Activated CD8-positive, alpha-beta memory T cell treated with anti-CD3 and anti-CD28 coated beads, Interleukin-2, amount 50 U/mL, for 1 hour (primary cell): ENCODE results near the gene TMEM43.
A peak's percentile ranks its signal among the peaks of the same experiment; 100 is the strongest.

Experiments used
- DNase-seq: peaks from one replicate; pipeline ENCODE4 v3.0.0-alpha.2; 2020; ENCODE audit errors: extremely low read depth

Gene TMEM43

DNA sequence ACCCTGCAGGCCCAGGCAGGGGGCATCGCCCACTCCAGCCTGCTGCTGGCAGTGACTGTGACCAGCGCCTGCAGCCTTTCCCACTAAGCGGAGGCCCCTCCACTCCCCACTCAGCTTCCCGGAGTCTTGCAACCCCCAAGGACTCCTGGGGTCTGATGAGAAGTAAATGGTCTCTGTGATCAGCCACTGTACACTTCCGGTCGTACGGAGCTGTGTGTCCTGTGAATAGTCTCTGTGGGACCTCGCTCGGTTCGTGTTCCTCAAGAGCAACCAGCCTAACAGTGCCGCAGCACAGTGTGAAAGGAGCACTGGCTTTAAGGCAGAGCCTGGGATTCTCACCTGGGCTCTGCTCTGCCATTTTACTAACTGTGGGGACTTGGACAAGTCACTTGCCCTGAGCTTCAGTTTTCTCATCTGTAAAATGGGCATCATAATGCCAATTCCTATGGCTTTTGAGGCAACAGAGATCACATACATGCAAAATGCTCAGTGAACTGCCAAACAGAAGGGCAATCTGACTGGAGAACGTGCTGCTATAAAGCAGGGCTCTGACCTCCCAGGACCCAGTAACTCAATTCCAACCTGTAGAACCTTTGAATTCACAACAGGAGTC, 26.7 kb downstream of the TMEM43 start:
- DNase-seq, result no peak

- DNase-seq, result no peak
These were observed 27.5 kb downstream of the TMEM43 start for GRCh38 chr3:14152233-14152962.

- no peak for DNase-seq
These were observed 28.1 kb downstream of the TMEM43 start for GRCh38 chr3:14152963-14153355.

DNA sequence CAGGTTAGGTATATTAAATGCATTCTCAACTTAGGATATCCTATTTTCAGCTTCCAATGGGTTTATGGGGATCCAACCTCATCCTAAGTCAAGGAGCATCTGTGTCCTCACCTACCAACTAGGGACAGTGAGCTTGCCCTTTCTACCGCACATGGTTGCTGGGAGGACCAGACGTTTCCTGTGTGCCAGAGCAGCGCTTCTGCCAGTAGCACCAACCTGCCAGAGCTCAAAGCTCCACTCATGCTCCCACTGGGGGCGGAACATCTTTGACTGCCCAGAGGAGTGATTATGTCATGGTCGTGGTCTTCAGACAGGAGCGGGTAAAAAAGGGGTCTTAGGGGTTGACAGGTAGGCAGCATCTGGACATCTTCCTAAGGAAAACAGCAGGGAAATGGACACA, 28.8 kb downstream of the TMEM43 start:
- no peak for DNase-seq

DNA sequence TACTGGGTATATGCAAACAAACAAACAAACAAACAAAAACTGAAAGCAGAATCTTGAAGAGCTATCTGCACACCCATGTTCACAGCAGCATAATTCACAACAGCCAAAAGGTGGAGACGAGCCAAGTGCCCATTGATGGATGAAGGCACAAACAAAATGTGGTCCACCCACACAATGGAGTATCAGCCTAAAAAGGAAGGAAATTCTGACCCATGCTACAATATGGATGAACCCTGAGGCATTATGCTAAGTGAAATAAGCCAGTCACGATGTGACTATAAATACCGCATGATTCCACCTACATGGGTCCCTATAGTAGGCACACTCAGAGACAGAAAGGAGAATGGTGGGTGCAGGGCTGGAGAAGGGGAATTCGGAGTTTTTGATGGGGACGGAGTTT, 29.4 kb downstream of the TMEM43 start:
- no peak for DNase-seq

GRCh38 chr3:14154895-14155440, 30.1 kb downstream of the TMEM43 start:
- DNase-seq, result no peak

GRCh38 chr3:14156201-14156600, 31.3 kb downstream of the TMEM43 start:
- DNase-seq, result no peak

DNA sequence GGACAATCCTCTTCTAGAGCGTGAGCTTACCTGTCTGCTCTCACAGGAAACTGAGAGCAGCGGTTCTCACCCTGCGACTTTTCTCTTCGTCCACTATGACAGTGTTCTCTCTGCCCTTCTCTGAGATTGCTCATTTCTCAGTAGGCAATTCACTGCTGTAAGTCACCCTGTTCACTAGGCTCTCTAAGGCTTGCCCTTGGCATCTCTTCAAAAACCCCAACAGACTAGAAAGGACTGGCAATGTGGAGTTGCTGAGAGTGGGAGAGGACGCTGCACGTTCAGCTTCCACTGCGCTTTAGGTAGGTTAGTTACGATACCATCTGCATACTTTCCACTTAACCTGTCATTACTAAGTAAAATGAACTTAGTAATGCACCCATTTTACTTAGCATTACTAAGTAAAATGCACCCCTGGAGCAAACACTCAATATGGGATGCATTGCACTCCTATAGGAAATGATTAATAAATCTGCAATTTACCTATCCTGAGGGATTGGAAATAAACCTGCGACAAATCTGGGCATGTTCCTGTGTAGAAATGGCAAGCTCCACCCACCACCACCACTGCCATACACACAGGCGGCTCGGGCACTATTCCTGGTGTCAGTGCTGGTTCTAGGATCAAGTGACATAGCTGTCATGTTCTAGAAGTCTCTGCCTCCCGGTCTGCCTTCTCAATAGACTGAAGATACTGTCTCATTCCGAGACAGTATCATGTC, 32.1 kb downstream of the TMEM43 start:
- DNase-seq, result no peak

- no peak for DNase-seq
These were observed 33.1 kb downstream of the TMEM43 start for GRCh38 chr3:14157951-14158350.

DNA sequence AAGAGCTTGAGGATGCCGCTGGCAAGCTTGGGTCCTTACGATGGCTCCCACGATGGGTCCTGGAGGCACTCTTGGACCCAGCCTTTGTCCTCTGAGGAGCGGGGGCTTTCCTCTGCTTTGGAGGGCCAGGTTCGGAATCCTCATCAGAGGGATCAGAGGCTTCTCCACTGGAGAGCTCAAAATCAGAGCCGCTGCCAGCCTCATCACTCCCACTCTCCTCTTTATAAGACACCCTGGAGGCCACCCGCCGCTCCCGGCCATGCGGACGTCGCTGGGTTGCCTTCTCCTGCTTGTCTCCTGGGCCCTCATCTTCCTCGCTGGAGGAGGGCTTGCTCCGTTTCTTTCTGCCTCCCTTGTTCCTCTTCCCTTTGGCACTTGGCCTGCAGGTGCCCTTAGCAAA, 33.5 kb downstream of the TMEM43 start:
- DNase-seq, result no peak

DNA sequence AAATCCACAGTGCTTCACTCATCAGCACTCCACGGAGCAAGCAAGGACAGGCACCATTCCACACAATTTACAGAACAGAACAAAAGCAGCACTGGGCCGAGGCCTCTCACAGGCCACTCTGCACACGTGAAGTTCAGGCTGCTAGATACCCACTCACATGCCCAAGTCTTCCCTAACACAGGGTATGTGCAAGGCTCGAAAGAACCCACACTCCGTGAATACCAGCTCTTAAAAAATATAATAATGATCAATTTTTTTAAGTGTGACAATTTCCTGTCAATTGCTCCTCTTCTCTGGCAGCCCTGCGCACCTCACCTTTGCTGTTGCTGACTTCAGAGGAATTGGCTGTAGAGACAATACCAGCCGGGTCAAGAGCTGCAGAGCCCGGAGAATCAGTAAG, 34.6 kb downstream of the TMEM43 start:
- no peak for DNase-seq

- no peak for DNase-seq
These were observed 36.4 kb downstream of the TMEM43 start for GRCh38 chr3:14161282-14161681.

DNA sequence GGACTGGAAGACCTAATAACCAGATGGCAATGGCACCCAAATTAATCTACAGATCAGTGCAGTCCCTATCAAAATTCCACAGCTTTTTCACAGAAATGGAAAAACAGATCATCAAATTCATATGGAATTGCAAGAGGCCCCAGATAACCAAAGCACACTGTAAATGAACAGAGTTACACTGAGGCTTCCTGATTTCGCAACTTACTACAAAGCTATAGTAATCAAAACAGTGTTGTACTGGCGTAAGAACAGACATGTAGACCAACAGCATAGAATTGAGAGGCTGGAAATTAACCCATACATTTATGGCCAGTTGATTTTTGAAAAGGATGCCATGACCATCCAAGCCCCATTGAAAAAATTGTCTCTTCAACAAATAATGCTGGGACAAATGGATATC, 37.3 kb downstream of the TMEM43 start:
- DNase-seq, result no peak

DNA sequence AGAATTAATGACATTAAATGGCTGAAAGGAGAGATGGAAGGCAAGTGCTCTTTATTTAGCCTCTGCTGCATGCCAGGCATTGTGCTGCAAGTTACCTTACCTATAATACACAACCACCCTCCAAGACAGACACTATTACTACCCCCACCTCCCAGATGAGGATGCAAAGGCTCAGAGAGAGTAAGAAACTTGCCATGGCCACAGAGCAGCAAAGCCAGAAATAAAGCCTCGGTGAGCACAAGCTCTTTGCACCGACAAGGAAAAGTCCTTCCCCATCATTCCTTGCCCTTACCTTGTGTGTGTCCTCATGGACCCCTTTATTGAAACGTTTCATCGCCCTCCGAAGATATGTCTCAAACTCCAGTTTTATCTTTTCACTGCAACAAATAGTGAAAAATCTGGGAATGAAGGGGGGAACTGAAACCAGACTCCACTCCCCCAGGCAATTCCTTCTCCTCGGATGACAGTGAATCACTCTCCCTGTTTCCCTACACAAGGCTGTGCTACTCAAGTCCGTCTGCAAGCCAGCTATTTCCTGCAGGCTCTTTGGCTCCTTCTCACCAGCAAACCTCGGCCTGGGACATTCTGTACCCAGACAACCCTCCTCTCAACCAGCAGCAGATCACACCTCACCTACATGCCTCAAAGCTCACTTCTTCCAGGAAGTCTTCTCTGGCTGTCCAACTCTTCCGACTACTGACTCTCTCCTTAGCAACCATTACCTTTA, 42.2 kb downstream of the TMEM43 start:
- DNase-seq, result no peak

DNA sequence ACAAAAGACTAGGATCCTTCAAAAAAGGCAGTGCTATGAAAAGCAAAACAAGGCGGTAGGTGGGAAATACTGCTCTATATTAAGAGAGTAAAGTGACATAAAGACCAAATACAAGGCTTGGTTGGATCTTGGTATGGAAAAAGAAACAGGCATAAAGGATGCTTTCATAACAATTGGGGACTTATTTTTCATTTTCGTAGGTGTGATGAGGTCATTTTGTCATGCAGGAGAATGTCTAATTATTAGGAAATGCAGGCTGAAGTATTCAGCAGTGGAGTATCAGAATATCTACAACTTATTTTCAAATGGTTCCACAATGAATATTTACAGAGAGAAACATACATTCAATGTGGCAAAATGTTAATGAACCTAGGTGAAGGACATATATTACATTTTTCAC, 44.6 kb downstream of the TMEM43 start:
- DNase-seq, result no peak

DNA sequence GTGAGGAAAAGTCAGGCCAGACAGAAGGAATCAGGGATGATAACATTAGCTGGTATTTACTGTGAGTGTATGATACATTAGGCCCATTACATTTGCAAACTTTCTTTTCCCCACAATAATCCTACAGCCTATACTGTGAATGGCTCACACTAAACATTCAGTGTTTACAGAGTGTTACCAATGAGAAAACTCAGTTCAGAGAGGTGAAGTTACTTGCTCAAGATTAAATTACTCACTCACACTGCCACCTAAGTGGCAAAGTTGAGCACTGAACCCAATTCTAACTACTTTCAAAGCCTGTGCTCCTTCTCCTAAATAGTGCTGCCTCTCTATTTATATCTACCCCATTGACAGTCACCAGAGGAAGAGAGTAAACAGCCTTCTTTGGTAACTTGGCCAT, 45.0 kb downstream of the TMEM43 start:
- DNase-seq, result no peak

GRCh38 chr3:14170531-14171159, 45.8 kb downstream of the TMEM43 start:
- DNase-seq, result no peak

GRCh38 chr3:14172496-14172895, 47.6 kb downstream of the TMEM43 start:
- no peak for DNase-seq

DNA sequence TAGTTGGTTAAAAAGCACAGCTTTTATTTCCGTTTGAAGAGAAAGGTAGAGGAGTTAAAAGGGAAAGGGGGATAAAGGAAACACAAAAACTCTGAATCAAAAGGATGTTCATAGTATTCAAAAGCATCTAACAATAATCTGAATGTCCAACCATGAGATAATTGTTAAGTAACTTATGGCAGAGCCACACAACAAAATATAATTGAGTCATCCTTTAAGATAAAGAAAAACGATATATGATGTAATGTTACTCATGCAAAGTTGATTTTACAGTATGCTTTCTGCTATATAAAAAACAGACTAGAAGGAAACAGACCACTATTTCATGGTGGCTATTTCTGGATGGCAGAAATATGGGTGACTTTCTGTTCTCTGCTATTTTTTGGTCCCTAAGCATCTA, 49.6 kb downstream of the TMEM43 start:
- no peak for DNase-seq

- peak; percentile 49 for DNase-seq
These were observed 50.7 kb downstream of the TMEM43 start for GRCh38 chr3:14175383-14176037.

- no peak for DNase-seq
These were observed 52.9 kb downstream of the TMEM43 start for GRCh38 chr3:14177580-14178246.
